ENCODE measurements around the gene UST. TPM values are rescaled to one million over a fixed set of nuclear protein-coding genes. Genes with fewer than 3 reads are reported as not detected.

Gene UST
- polyA plus RNA-seq, 4 donors, result 9.0 to 13.6 (median 11.8) TPM

- no peak for DNase-seq (ENCODE audit: low read depth in 4 of 4, low spot score in 2 of 4)
Observed at GRCh38 chr6:148795563-148795962, 48.7 kb downstream of the UST start.

DNA sequence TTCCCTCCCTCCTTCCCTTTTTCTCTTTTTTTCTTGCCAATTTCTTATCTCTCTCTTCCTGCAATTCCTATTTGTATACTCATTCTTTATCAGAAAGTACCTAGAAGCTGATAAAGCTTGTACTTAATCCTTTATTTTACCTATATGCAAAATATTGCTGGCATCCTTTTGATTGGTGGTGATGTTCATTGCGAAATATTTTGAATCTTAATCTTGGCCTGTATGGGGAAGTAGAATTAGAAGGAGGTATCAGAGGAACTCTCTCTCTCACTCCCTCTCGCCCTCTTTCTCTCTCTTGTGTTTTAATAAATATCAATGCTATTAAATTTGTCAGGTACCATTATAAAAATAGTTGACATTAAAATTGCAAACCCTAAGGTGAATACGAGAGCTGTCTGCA is 52.8 kb downstream of the UST start:
- no peak for DNase-seq (ENCODE audit: low read depth in 4 of 4, low spot score in 2 of 4)

GRCh38 chr6:148800536-148800935 is 53.7 kb downstream of the UST start:
- no peak for DNase-seq (ENCODE audit: low read depth in 4 of 4, low spot score in 2 of 4)

GRCh38 chr6:148803979-148804378 is 57.1 kb downstream of the UST start:
- no peak for DNase-seq (ENCODE audit: low read depth in 4 of 4, low spot score in 2 of 4)

- DNase-seq (ENCODE audit: low read depth in 4 of 4, low spot score in 2 of 4), result no peak
Observed at GRCh38 chr6:148805777-148806176, 58.9 kb downstream of the UST start.

GRCh38 chr6:148807784-148808183 is 61.0 kb downstream of the UST start:
- no peak for DNase-seq (ENCODE audit: low read depth in 4 of 4, low spot score in 2 of 4)

GRCh38 chr6:148808786-148809304 is 62.0 kb downstream of the UST start:
- no peak for DNase-seq (ENCODE audit: low read depth in 4 of 4, low spot score in 2 of 4)

DNA sequence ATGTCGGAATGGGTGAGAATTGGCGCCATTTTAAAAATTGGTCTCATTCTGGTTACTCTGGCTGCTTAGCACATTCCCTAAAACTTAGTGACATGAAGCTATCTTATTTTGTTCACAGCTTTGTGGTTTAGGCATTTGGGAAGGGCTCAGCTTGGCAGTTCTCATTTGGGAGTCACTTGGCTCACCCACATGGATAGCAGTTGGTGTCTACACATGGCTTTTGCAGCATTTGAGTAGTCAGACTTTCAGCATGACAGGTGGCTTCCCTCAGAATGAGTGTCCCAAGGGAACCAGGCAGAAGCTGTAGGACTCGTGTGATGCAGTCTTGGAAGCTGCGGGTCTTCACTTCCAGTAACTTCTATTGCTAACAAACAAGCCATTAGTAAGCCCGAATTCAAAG is 64.6 kb downstream of the UST start:
- DNase-seq (ENCODE audit: low read depth in 4 of 4, low spot score in 2 of 4), result no peak

DNA sequence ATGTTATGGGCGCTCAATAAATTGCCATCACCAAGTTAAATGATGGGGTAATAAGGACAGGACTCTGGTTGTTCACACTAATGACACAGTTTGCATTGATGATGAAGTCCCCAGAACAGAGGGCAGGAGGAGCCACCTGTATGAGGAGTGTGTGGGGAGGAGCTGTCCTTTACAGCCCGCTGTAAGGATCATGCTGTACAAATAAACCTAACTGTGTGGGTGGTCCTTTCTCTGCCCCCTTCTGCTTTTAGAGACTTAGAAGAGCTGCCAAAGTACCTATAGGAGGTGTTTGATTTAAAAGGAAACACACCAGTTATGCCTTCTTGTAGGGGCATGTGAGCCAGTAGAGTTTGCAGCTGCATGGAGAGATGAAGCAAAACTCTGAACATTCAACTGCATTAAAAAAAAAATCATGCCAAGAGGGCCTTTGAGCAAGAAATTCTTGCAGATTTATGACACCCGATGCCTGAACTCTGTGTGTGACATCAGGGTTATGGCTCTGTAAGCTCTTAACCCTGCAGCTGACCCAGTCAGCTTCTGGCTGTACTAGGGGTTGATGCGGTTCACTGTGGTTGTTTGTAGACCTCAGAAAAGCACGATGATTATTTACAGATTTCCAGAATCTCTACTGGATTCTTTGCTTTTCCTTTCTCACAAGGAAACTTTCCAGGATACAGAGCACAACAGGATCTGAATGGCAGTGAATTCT is 67.4 kb downstream of the UST start:
- DNase-seq (ENCODE audit: low read depth in 4 of 4, low spot score in 2 of 4), result no peak

DNA sequence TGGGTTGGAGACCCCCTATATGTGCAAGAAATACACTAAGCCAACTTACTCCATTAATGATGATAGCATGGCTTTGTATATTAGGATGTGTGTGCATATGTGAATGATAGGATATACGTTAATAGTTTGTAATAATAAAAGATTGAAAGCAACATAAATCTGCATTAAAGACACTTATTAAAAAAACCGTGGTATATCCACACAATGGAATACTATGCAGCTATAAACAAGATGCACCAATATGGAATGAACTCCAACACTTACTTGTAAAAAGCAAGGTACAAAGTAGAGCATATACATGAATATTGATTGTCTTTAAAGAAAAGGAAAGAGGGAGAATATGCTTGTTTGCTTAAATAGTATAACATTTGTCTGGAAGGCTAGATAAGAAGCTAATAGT is 68.0 kb downstream of the UST start:
- no peak for DNase-seq (ENCODE audit: low read depth in 4 of 4, low spot score in 2 of 4)

DNA sequence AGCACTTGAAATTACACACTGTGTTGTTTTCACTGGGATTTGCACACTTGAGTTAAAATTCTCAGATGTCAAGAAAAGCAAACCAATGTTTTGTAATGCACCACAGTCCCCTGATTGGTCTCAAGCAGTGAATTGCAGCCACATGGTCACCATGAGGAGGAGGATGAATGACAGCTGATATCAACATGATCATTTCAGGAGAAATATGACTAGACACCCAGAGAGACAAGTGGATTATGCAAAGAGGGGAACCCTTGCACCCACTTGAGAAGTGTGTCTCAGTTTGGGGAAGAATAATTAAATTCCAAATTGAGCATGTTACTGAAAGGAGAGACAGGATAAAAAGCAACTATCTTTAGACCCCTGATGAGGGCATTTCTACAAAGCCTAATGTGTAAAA is 69.3 kb downstream of the UST start:
- no peak for DNase-seq (ENCODE audit: low read depth in 4 of 4, low spot score in 2 of 4)

DNA sequence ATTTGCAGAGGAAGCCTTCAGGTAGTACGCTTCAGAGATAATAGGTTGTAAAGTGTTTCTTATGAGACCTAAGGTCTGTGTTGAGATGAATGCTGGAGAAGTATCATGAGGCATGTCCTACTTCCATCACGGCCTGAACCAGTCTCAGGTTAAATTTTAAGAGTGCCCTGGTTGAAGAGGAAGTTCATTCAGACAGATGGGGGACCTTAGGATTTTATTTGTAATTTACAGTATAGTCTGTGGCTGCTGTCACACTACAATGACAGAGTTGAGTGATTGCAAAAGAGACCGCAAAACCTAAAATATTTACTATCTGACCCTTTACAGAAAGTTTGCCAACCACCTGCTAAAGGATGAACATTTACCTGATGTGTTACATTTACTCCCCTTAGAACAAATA is 70.9 kb downstream of the UST start:
- DNase-seq (ENCODE audit: low read depth in 4 of 4, low spot score in 2 of 4), result no peak

GRCh38 chr6:148818939-148819575 is 72.2 kb downstream of the UST start:
- no peak for DNase-seq (ENCODE audit: low read depth in 4 of 4, low spot score in 2 of 4)

DNA sequence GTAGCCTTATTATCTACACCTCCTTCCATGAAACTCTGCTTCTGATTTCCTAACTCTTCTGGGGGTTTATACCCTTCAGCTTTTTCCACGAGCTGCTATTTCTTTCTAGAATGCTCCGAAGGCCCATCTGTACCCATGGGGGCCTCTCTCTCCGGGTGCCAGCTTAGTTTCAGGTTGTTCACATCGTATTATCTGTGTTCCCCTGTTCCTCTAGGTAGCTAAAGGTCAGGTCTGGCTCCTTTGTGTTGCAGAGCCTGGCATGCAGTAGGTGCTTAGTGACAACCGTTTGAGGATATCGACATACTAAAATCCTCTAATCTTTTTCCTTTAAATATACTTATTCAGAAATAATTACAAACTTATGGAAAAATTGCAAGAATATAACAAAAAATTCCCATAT is 73.0 kb downstream of the UST start:
- DNase-seq (ENCODE audit: low read depth in 4 of 4, low spot score in 2 of 4), result no peak

DNA sequence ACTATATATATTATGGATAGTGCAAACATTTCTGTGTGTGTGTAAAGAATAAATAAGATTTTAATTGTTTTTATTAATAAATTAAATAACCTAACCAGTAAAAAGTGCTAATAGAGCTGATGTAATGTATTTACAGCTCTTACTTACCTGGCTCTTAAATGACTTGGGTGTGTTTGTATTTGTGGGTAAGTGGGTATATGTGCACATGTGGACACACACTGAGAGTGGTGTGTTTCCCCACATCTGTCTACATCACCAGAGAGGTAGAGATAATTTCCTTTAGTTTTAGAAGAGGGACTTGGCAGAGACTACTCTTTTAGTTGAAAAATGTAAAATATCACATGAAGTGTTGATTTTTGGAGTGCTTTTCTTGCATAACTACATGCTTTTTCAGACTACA is 76.0 kb downstream of the UST start:
- no peak for DNase-seq (ENCODE audit: low read depth in 4 of 4, low spot score in 2 of 4)

DNA sequence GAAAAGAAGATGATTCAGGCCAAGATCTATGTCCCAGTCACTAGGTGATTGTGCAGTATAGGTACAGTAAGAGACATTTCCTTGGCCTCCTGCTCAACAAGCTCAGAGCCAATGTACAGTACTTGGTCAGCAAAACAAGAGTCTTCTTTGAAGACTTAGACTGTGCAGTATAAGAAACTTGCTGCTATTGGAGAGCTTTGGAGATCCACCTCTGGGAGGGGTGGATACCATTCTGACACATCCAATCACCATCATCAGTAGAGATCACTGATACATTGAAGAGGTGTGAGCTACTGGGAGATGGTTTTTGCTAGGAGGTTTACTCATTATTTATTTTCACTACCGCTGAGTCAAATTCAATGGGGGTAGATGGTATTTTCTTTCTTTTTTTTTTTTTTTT is 77.5 kb downstream of the UST start:
- DNase-seq (ENCODE audit: low read depth in 4 of 4, low spot score in 2 of 4), result no peak

GRCh38 chr6:148824960-148825359 is 78.1 kb downstream of the UST start:
- no peak for DNase-seq (ENCODE audit: low read depth in 4 of 4, low spot score in 2 of 4)

DNA sequence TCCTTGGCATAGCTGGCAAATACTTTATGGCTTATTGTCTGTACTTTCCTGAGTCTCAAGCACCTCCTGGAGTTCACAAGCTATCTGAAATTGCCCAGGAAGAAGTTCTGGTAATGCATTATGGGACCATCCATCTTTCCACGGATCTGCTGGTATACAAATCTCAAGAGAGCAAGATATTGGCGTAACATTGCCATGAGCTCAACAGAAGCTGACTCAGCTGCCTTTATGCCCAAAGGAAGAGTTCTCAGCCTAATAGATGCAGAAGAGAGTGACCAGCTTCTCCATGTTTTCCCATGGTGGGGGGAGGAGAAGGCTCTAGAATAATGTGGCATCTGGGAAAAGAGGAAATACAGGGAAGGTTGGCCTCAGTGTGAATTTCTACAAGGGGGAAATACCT is 78.7 kb downstream of the UST start:
- no peak for DNase-seq (ENCODE audit: low read depth in 4 of 4, low spot score in 2 of 4)

GRCh38 chr6:148827416-148828045 is 80.7 kb downstream of the UST start:
- no peak for DNase-seq (ENCODE audit: low read depth in 4 of 4, low spot score in 2 of 4)

- no peak for DNase-seq (ENCODE audit: low read depth in 4 of 4, low spot score in 2 of 4)
Observed at GRCh38 chr6:148828047-148828446, 81.2 kb downstream of the UST start.

DNA sequence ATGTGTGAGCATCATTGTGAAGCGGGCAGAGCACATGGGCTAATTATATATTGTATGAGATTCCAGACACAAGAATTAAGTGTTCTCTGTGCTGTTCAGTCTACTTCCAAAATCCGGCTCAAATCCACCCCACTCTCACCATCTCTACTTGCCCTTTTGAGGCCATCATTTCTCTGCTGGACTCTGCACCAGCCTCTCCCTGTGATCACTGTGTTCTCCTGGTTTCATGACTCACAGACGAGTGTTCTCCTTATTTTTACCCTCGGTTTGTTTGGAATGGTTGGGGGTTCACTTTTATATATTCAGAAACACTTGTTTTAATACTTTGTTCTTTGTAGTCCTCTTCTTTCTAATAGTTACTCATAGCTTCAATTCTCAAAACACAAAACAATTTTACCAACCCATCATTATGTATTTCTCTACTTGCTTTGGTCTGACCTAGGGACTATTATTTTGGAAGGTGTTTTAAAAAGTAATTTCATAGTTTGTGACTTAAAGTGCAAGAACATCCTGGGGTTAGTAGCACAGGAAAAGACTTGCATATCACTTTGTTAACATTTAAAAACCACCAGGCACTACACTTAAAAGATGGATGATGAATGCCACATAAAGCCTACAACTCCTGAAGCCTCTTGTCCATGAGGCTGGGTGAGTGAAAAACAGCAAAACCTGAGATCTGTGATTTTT is 82.7 kb downstream of the UST start:
- no peak for DNase-seq (ENCODE audit: low read depth in 4 of 4, low spot score in 2 of 4)

Measured in left renal cortex interstitium (tissue), 4 donors.